HG03108 (cell line): ENCODE measurements around the gene LGR5.

Source experiments
- ATAC-seq: cut with Tn5 transposase; IDR thresholded peaks from one replicate; pipeline ENCODE4 v1.9.1; 2021; ENCODE audit warnings: moderate library complexity; ENCODE audit not compliant: unreplicated experiment

The LGR5 gene

DNA sequence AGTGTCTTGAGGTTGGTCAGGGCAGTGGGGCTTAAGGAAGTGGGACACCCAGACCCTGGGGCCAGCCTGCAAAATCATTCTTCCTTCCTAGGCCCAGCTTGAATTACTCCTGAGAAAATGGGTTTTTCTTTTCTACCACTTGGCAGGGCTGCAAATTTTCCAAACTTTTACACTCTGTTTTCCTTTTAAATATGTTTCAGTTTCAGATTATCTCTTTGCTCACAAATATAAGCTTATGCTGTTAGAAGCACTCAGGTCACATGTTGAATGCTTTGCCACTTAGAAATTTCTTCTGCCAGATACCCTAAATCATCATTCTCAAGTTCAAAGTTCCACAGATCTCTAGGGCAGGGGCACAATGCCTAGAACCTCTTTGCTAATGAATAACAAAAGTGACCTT is 2.9 kb upstream of the LGR5 start:
- no peak for ATAC-seq

GRCh38 chr12:71438670-71439361 is 782 bp upstream of the LGR5 start:
- no peak for ATAC-seq

- ATAC-seq: no peak
These were observed 311 bp upstream of the LGR5 start for GRCh38 chr12:71439362-71439612.

GRCh38 chr12:71440345-71440762 is 756 bp downstream of the LGR5 start:
- no peak for ATAC-seq

DNA sequence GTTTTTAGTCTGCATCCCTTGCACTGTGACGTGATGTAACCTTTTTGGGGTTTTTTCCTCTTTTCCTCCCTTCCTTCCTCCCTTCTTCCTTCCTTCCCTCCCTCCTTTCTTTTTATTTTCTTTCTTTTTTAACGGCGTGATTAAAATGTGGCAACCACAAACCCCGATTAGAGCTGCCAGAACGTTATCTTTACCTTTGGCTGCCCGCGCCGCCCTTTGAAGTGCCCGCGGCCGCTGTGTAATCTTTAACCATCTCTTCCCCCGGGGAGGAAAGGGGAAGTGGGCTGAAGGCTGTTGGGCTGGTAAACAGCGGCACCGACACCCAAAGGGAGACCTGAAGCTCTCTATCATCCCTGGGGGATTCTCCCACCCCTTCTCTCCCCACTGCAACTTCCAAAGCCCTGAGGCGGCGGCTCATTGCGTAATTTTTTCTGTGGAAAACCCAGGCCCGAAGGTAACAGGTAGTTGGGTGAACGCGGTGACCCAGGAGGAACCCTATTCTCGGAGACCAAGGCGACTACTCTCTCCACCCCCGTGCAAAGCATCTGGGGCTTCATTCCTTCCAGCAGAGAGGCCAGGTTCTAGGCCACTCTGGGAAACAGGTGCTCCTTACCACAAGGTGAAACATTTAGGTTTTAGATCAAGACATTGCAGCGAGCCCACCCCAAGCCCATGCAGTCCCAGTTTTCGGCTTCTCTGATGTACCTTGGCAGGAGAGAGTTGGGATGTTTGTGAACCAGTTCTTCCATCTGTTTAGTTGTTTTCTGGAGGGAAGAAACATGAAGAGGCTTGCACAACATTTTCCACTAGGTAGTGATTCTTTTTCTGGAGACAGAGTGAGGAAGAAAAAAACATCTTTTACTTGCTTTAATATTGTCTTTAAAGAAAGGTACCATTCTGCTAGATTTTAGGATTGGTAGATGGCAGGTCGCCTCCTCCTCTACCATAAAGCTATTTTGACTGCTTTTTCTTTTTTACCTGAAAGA is 1.5 kb downstream of the LGR5 start:
- ATAC-seq: peak; percentile 64

GRCh38 chr12:71441836-71442566 is 2.4 kb downstream of the LGR5 start:
- ATAC-seq: no peak

- no peak for ATAC-seq
These were observed 3.0 kb downstream of the LGR5 start for GRCh38 chr12:71442567-71442931.

- no peak for ATAC-seq
These were observed 5.5 kb downstream of the LGR5 start for GRCh38 chr12:71445071-71445470.

- ATAC-seq: no peak
These were observed 8.1 kb downstream of the LGR5 start for GRCh38 chr12:71447691-71448132.

GRCh38 chr12:71448150-71448581 is 8.6 kb downstream of the LGR5 start:
- no peak for ATAC-seq

DNA sequence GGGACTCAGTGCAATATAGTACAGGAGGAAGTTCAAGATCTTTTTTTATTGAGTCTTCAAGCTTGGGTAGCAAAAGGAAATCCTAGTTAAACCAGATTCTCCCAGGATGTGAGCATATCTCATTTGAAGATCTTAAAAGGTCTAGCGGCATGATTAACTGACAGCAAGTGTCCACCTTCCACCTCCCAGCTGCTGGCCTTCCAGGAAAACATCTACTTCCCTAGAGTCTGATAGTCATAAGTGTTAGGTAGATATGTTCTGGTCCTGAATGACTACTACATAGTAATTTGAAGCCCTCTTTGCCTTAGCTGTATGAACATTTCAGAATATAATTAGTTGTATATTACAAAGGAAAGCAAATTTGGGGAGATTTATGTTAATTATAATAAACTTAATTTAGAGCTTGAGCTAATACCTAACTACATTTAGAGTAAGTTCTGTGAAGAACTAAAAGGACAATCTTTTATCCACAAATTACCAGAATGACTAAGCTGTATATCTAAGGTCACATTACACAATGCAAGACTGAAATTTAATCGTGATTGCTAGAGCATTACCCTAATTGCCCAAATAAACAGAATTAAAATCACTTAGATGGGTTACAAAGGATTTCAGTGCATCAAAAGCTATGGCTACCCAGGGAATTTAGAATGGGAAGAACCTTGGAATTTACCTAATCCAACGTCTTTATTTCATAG is 9.9 kb downstream of the LGR5 start:
- no peak for ATAC-seq

DNA sequence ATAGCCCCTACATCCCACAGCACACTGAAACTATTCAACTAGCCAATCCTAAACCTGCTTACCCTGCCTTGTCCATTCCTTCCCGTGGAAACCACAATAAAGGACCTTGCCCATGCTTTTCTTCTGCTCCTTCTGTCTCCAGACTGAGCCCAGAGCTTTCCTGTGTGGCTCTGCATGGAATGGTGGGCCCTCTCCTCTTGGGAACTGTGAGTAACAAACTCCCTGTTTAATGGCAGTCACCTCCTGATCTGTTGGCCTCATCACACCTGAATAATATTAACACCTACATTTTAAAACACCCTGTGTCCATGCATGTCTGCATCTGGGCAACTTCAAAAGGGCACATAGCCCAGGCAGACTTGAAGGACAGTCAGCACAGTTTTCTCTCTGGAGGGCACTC is 12.4 kb downstream of the LGR5 start:
- no peak for ATAC-seq

DNA sequence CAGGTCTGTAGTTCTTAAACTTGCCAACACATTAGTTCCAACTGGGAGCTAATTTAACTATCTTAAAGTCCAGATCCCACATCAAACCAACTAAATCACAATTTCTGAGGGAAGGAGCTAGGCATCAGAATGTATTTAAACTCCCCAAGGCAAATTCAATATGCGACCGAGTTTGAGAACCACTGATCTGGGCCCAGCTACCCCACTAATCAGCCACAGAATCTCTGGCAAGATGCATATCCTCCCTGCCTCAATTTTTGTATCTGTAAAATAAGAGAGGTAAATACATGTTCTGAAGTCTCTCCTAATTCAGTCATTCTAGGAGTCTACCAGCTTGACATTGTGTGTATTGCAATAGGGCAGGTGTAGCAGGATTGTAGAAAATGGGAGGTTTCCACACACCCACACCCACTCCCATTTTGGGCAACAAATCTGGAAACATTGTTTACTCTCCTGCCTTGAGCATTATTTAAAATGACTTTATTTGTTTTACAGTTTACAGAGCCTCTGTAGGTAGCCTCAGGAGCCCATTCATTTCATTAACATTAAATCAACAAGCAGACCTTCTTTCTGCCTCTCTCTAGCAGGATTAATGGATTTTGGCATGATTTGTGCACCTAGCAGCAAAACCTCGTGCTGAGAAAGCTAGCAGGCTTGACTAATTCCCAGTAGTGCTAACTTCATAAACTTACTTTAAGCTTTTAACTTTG is 15.6 kb downstream of the LGR5 start:
- no peak for ATAC-seq

GRCh38 chr12:71456316-71456715 is 16.7 kb downstream of the LGR5 start:
- no peak for ATAC-seq

GRCh38 chr12:71456990-71457389 is 17.4 kb downstream of the LGR5 start:
- no peak for ATAC-seq

- ATAC-seq: no peak
These were observed 20.7 kb downstream of the LGR5 start for GRCh38 chr12:71460318-71460717.

DNA sequence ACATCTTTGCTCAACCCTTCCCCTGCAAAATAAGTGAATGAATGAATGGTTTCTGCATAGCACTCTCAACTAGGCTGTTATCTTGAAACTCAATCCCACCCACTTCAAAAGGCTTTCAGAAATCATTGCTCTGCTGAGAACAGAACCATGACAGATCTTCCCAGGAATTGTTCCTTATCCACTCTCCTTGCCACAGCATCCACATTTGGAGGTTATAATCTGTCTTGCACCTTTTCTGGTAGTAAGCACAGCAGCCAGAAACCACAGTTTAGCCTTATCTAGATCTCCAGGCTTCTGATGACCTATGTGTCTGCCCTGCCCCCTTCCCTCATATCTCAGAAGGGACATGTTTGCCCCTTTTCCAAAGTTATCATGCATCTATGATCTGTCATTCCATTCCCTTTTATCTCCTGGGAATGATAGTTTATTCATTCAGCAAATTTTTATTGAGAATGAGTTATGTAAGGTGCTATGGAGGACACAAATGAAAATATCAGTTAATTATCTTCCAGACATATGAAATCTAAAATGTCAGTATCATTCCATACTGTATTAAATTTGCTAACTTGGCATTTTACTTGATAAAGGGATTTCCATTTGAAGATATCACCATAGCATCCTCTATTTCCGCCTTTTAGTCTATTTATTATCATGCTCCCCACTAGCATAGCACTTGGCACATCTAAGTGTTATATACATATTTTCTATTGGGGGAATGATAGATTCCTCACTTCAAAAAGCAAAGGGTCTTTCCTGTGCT is 21.4 kb downstream of the LGR5 start:
- no peak for ATAC-seq

DNA sequence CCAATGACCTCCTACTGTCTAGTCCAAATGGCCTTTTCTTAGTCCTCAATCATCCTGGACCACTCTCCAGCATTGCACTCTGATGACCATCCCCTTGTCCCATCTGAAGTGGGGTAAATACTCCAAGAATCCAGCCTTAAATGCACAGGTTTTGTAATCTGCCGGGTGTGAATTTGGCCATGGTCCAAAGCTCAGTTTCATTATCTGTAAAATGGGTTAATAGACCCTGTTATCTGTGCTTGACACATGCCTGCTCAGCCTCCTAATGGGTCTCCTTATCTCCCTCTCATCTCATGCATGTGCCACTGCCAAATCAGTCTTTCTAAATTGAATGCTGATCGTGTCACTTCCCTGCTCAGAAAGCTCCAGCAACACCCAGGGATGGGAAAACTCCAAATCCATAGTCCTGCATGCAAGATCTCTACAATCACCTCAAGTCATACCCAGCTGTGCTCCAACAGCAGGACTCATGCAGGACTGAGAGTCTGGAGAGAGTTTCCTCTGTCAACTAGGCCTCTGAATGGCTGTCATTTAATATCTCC is 22.3 kb downstream of the LGR5 start:
- no peak for ATAC-seq

DNA sequence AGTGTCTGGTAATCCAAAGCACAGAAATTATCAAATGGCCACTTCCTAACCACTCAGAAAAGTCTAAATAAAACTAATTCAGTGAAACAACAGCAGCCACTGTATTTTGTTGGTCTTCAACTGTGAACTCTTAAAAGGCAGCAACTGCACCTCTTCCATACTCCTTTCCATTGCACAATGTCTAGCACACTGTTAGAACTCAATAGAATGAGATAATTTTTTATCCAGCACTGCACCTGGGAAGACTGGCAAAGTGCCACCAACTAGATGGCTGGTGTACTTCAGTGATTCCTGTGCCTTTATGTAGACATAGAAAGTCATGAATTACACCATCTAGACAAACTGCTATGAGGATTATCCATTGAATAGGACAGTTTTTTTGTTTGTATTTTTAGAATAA is 26.2 kb downstream of the LGR5 start:
- ATAC-seq: no peak
